ENCODE data around the gene AKT3. TPM values are rescaled to one million over a fixed set of nuclear protein-coding genes. Genes with fewer than 3 reads are reported as not detected.
"Not testable (repeated sequence)": the region's sequence is repeated elsewhere in the genome, so short reads cannot be mapped to it uniquely, and the experiment has no call there.

The AKT3 gene
- total and polyA plus RNA-seq, 3 experiments from 2014 or later, result 4.3 to 49.6 (median 47.3) TPM

GRCh38 chr1:243818978-243819377 lies 31.1 kb downstream of the AKT3 start:
- no peak for DNase-seq
- Mint-ChIP-seq H3K27me3 (no peaks in the 10 kb centered on the region), H3K9me3 (peaks cover 16 to 42% (median 37%) of the 10 kb centered on the region in 5 donors), H3K4me1 (peaks cover 32 to 42% (median 40%) of the 10 kb centered on the region in 3 donors), H3K36me3 (peaks cover 43 to 67% (median 66%) of the 10 kb centered on the region in 3 donors), H3K27ac (no peak overlapping the region), H3K4me3 (no peak overlapping the region)
- H3K4me1 ChIP-seq (ENCODE audit: insufficient read depth, low read length), result no peaks in the 10 kb centered on the region
- H3K9me3 ChIP-seq (ENCODE audit: low read length), result peaks cover 6% of the 10 kb centered on the region
- no peaks in the 10 kb centered on the region for H3K36me3 ChIP-seq (ENCODE audit: insufficient read depth, low read length)
- CTCF ChIA-PET, result no interaction called here
- H3K27ac ChIP-seq (ENCODE audit: low read depth, low read length), result no peak overlapping the region
- POLR2A ChIA-PET, result no interaction called here
- H3K27me3 ChIP-seq (ENCODE audit: insufficient read depth, low read length, poor library complexity, severe bottlenecking), result no peaks in the 10 kb centered on the region
- H3K4me3 ChIP-seq (ENCODE audit: low read length), result no peak overlapping the region

GRCh38 chr1:243814718-243815117 lies 35.3 kb downstream of the AKT3 start:
- Mint-ChIP-seq H3K36me3 (peaks cover 28 to 43% (median 43%) of the 10 kb centered on the region in 3 donors), H3K4me3 (no peak overlapping the region), H3K27me3 (no peaks in the 10 kb centered on the region), H3K27ac (peak overlapping the region in 1 of 8 donors; percentile 45), H3K9me3 (peaks cover 3 to 21% (median 14%) of the 10 kb centered on the region in 5 donors), H3K4me1 (peaks cover 22 to 38% (median 26%) of the 10 kb centered on the region in 3 donors)
- no peak overlapping the region for H3K4me3 ChIP-seq (ENCODE audit: low read length)
- H3K4me1 ChIP-seq (ENCODE audit: insufficient read depth, low read length), result no peaks in the 10 kb centered on the region
- peaks cover 6% of the 10 kb centered on the region for H3K9me3 ChIP-seq (ENCODE audit: low read length)
- no peak overlapping the region for H3K27ac ChIP-seq (ENCODE audit: low read depth, low read length)
- CTCF ChIA-PET, result no interaction called here
- H3K27me3 ChIP-seq (ENCODE audit: insufficient read depth, low read length, poor library complexity, severe bottlenecking), result no peaks in the 10 kb centered on the region
- no peak for DNase-seq
- POLR2A ChIA-PET, result interaction anchor here (0.7 kb wide), 1 partner anchor 24 kb away, joined by 3 read pairs; no protein-coding TSS in a partner anchor
- no peaks in the 10 kb centered on the region for H3K36me3 ChIP-seq (ENCODE audit: insufficient read depth, low read length)

GRCh38 chr1:243807346-243807745 lies 42.7 kb downstream of the AKT3 start:
- H3K27ac Mint-ChIP-seq, result peak overlapping the region in 2 of 8 donors; percentile 61 to 74
- CTCF ChIA-PET, result not testable (repeated sequence)
- H3K4me1 Mint-ChIP-seq, result peaks cover 70 to 83% (median 82%) of the 10 kb centered on the region in 3 donors

GRCh38 chr1:243806310-243806709 lies 43.7 kb downstream of the AKT3 start:
- H3K4me3 ChIP-seq (ENCODE audit: low read length), result no peak overlapping the region
- peaks cover 18% of the 10 kb centered on the region for H3K4me1 ChIP-seq (ENCODE audit: insufficient read depth, low read length)
- H3K36me3 ChIP-seq (ENCODE audit: insufficient read depth, low read length), result no peaks in the 10 kb centered on the region
- Mint-ChIP-seq H3K9me3 (peaks cover 0 to 5% (median 2%) of the 10 kb centered on the region in 5 donors), H3K27ac (peak overlapping the region in 2 of 8 donors; percentile 0 to 20), H3K36me3 (peaks cover 19 to 28% (median 24%) of the 10 kb centered on the region in 3 donors), H3K4me1 (peaks cover 71 to 89% (median 81%) of the 10 kb centered on the region in 3 donors), H3K27me3 (no peaks in the 10 kb centered on the region), H3K4me3 (no peak overlapping the region)
- no peaks in the 10 kb centered on the region for H3K27me3 ChIP-seq (ENCODE audit: insufficient read depth, low read length, poor library complexity, severe bottlenecking)
- no peak for DNase-seq
- POLR2A ChIA-PET, result no interaction called here
- CTCF ChIA-PET, result interaction anchor here (1.0 kb wide), 1 partner anchor 22 kb away, joined by 4 read pairs; no protein-coding TSS in a partner anchor
- H3K27ac ChIP-seq (ENCODE audit: low read depth, low read length), result no peak overlapping the region
- H3K9me3 ChIP-seq (ENCODE audit: low read length), result no peaks in the 10 kb centered on the region

More at GRCh38 chr1:243807346-243807745, 42.7 kb downstream of the AKT3 start:
- Mint-ChIP-seq H3K4me3 (peak overlapping the region in 3 of 7 donors; percentile 55 to 63 (median 59)), H3K36me3 (peaks cover 20 to 28% (median 27%) of the 10 kb centered on the region in 3 donors)
- H3K4me3 ChIP-seq (ENCODE audit: low read length); H3K9me3 ChIP-seq (ENCODE audit: low read length); POLR2A ChIA-PET; H3K9me3 Mint-ChIP-seq; H3K27ac ChIP-seq (ENCODE audit: low read depth, low read length); H3K27me3 ChIP-seq (ENCODE audit: insufficient read depth, low read length, poor library complexity, severe bottlenecking); H3K36me3 ChIP-seq (ENCODE audit: insufficient read depth, low read length); H3K27me3 Mint-ChIP-seq: not testable (repeated sequence)
- peaks cover 11% of the 10 kb centered on the region for H3K4me1 ChIP-seq (ENCODE audit: insufficient read depth, low read length)
- DNase-seq, result peak in 2 of 5 donors; percentile 7 to 55

GRCh38 chr1:243802736-243803135 lies 47.3 kb downstream of the AKT3 start:
- H3K27me3 ChIP-seq (ENCODE audit: insufficient read depth, low read length, poor library complexity, severe bottlenecking), result no peaks in the 10 kb centered on the region
- no peak for DNase-seq
- H3K9me3 ChIP-seq (ENCODE audit: low read length), result no peaks in the 10 kb centered on the region
- Mint-ChIP-seq H3K36me3 (peaks cover 6 to 15% (median 12%) of the 10 kb centered on the region in 3 donors), H3K9me3 (peaks cover 0 to 2% (median 0%) of the 10 kb centered on the region in 5 donors), H3K4me1 (peaks cover 52 to 77% (median 68%) of the 10 kb centered on the region in 3 donors), H3K27me3 (no peaks in the 10 kb centered on the region), H3K4me3 (no peak overlapping the region), H3K27ac (no peak overlapping the region)
- H3K4me1 ChIP-seq (ENCODE audit: insufficient read depth, low read length), result peaks cover 18% of the 10 kb centered on the region
- ChIA-PET CTCF (no interaction called here), POLR2A (no interaction called here)
- no peak overlapping the region for H3K27ac ChIP-seq (ENCODE audit: low read depth, low read length)
- H3K36me3 ChIP-seq (ENCODE audit: insufficient read depth, low read length), result no peaks in the 10 kb centered on the region
- H3K4me3 ChIP-seq (ENCODE audit: low read length), result no peak overlapping the region

- Mint-ChIP-seq H3K4me1 (peaks cover 49 to 74% (median 67%) of the 10 kb centered on the region in 3 donors), H3K9me3 (no peaks in the 10 kb centered on the region), H3K27ac (peak overlapping the region in 1 of 8 donors; percentile 27), H3K36me3 (peaks cover 4 to 19% (median 18%) of the 10 kb centered on the region in 3 donors), H3K4me3 (no peak overlapping the region), H3K27me3 (no peaks in the 10 kb centered on the region)
- ChIA-PET CTCF (no interaction called here), POLR2A (no interaction called here)
- H3K9me3 ChIP-seq (ENCODE audit: low read length), result no peaks in the 10 kb centered on the region
- peaks cover 18% of the 10 kb centered on the region for H3K4me1 ChIP-seq (ENCODE audit: insufficient read depth, low read length)
- H3K4me3 ChIP-seq (ENCODE audit: low read length), result no peak overlapping the region
- no peak for DNase-seq
- H3K36me3 ChIP-seq (ENCODE audit: insufficient read depth, low read length), result no peaks in the 10 kb centered on the region
- no peaks in the 10 kb centered on the region for H3K27me3 ChIP-seq (ENCODE audit: insufficient read depth, low read length, poor library complexity, severe bottlenecking)
- H3K27ac ChIP-seq (ENCODE audit: low read depth, low read length), result no peak overlapping the region
Measured at GRCh38 chr1:243801378-243801777, 48.7 kb downstream of the AKT3 start.

GRCh38 chr1:243799908-243800307 lies 50.1 kb downstream of the AKT3 start:
- H3K27ac ChIP-seq (ENCODE audit: low read depth, low read length), result no peak overlapping the region
- POLR2A ChIA-PET, result no interaction called here
- no peak for DNase-seq
- Mint-ChIP-seq H3K27me3 (no peaks in the 10 kb centered on the region), H3K4me3 (no peak overlapping the region), H3K27ac (peak overlapping the region in 1 of 8 donors; percentile 17), H3K9me3 (no peaks in the 10 kb centered on the region), H3K4me1 (peaks cover 41 to 71% (median 63%) of the 10 kb centered on the region in 3 donors), H3K36me3 (peaks cover 4 to 15% (median 9%) of the 10 kb centered on the region in 3 donors)
- H3K36me3 ChIP-seq (ENCODE audit: insufficient read depth, low read length), result no peaks in the 10 kb centered on the region
- H3K27me3 ChIP-seq (ENCODE audit: insufficient read depth, low read length, poor library complexity, severe bottlenecking), result no peaks in the 10 kb centered on the region
- no peaks in the 10 kb centered on the region for H3K9me3 ChIP-seq (ENCODE audit: low read length)
- CTCF ChIA-PET, result interaction anchor here (2.1 kb wide), 1 partner anchor 14 kb away, joined by 8 read pairs; no protein-coding TSS in a partner anchor
- H3K4me3 ChIP-seq (ENCODE audit: low read length), result no peak overlapping the region
- peaks cover 12% of the 10 kb centered on the region for H3K4me1 ChIP-seq (ENCODE audit: insufficient read depth, low read length)

GRCh38 chr1:243798726-243799125 lies 51.3 kb downstream of the AKT3 start:
- peak overlapping the region in 2 of 8 donors; percentile 4 to 12 for H3K27ac Mint-ChIP-seq
- POLR2A ChIA-PET, result interaction anchor here (0.6 kb wide), 1 partner anchor 409 kb away, joined by 3 read pairs; no protein-coding TSS in a partner anchor

More at GRCh38 chr1:243798726-243799125, 51.3 kb downstream of the AKT3 start:
- peaks cover 42 to 76% (median 64%) of the 10 kb centered on the region in 3 donors for H3K4me1 Mint-ChIP-seq
- H3K9me3 ChIP-seq (ENCODE audit: low read length), result no peaks in the 10 kb centered on the region
- DNase-seq, result no peak
- CTCF ChIA-PET, result interaction anchor here (0.9 to 2.1 kb wide), 2 partner anchors 9 to 13 kb away, joined by 3 to 8 read pairs; no protein-coding TSS in a partner anchor
- no peaks in the 10 kb centered on the region for H3K27me3 Mint-ChIP-seq
- H3K36me3 ChIP-seq (ENCODE audit: insufficient read depth, low read length), result no peaks in the 10 kb centered on the region
- H3K4me3 Mint-ChIP-seq, result no peak overlapping the region
- H3K4me3 ChIP-seq (ENCODE audit: low read length), result no peak overlapping the region
- no peaks in the 10 kb centered on the region for H3K27me3 ChIP-seq (ENCODE audit: insufficient read depth, low read length, poor library complexity, severe bottlenecking)
- H3K27ac ChIP-seq (ENCODE audit: low read depth, low read length), result no peak overlapping the region
- H3K36me3 Mint-ChIP-seq, result peaks cover 2 to 15% (median 7%) of the 10 kb centered on the region in 3 donors
- no peaks in the 10 kb centered on the region for H3K9me3 Mint-ChIP-seq
- peaks cover 10% of the 10 kb centered on the region for H3K4me1 ChIP-seq (ENCODE audit: insufficient read depth, low read length)

Measured in CD8-positive, alpha-beta memory T cell (primary cell).